Measurements from ENCODE around the gene FZD7. TPM values are rescaled to one million over a fixed set of nuclear protein-coding genes. Genes with fewer than 3 reads are reported as not detected.

The FZD7 gene
- total RNA-seq, 2 donors from 2014 or later, result 0.67 to 1.6 TPM

GRCh38 chr2:202035941-202036372 is 2.3 kb downstream of the FZD7 start:
- ATAC-seq, result no peak
- H3K36me3 Mint-ChIP-seq, result no peaks in the 10 kb centered on the region
- peaks cover 13 to 14% of the 10 kb centered on the region in 2 donors for H3K4me1 Mint-ChIP-seq (ENCODE audit: low read depth in 2 of 2)
- no peaks in the 10 kb centered on the region for H3K9me3 Mint-ChIP-seq
- no peak overlapping the region for H3K4me3 Mint-ChIP-seq
- H3K27ac Mint-ChIP-seq, result no peak overlapping the region
- no peak for DNase-seq (ENCODE audit: low spot score)
- H3K27me3 Mint-ChIP-seq, result peaks cover 30 to 36% of the 10 kb centered on the region in 2 donors

- ATAC-seq (no peak), DNase-seq (ENCODE audit: low spot score) (no peak)
- Mint-ChIP-seq H3K27me3 (peaks cover 28 to 34% of the 10 kb centered on the region in 2 donors), H3K27ac (no peak overlapping the region), H3K9me3 (no peaks in the 10 kb centered on the region), H3K4me1 (ENCODE audit: low read depth in 2 of 2) (peaks cover 13 to 14% of the 10 kb centered on the region in 2 donors), H3K4me3 (no peak overlapping the region), H3K36me3 (no peaks in the 10 kb centered on the region)
Observed at GRCh38 chr2:202036601-202037037, 3.0 kb downstream of the FZD7 start.

- DNase-seq (ENCODE audit: low spot score) (no peak), ATAC-seq (no peak)
- H3K27me3 Mint-ChIP-seq, result peaks cover 26 to 30% of the 10 kb centered on the region in 2 donors
- no peaks in the 10 kb centered on the region for H3K36me3 Mint-ChIP-seq
- no peaks in the 10 kb centered on the region for H3K9me3 Mint-ChIP-seq
- no peak overlapping the region for H3K4me3 Mint-ChIP-seq
- H3K27ac Mint-ChIP-seq, result no peak overlapping the region
- H3K4me1 Mint-ChIP-seq (ENCODE audit: low read depth in 2 of 2), result peaks cover 9 to 12% of the 10 kb centered on the region in 2 donors
Observed at GRCh38 chr2:202037086-202037485, 3.4 kb downstream of the FZD7 start.

- H3K27me3 Mint-ChIP-seq, result peaks cover 19 to 23% of the 10 kb centered on the region in 2 donors
- peaks cover 3 to 4% of the 10 kb centered on the region in 2 donors for H3K4me1 Mint-ChIP-seq (ENCODE audit: low read depth in 2 of 2)
- no peak for DNase-seq (ENCODE audit: low spot score)
- H3K4me3 Mint-ChIP-seq, result no peak overlapping the region
- H3K27ac Mint-ChIP-seq, result no peak overlapping the region
- no peaks in the 10 kb centered on the region for H3K9me3 Mint-ChIP-seq
- ATAC-seq, result no peak
- no peaks in the 10 kb centered on the region for H3K36me3 Mint-ChIP-seq
Observed at GRCh38 chr2:202038471-202039277, 5.0 kb downstream of the FZD7 start.

GRCh38 chr2:202039278-202040078 is 5.8 kb downstream of the FZD7 start:
- H3K9me3 Mint-ChIP-seq, result no peaks in the 10 kb centered on the region
- ATAC-seq (no peak), DNase-seq (ENCODE audit: low spot score) (no peak)
- peaks cover 19 to 27% of the 10 kb centered on the region in 2 donors for H3K27me3 Mint-ChIP-seq
- no peak overlapping the region for H3K4me3 Mint-ChIP-seq
- H3K27ac Mint-ChIP-seq, result no peak overlapping the region
- H3K4me1 Mint-ChIP-seq (ENCODE audit: low read depth in 2 of 2), result peaks cover 3 to 4% of the 10 kb centered on the region in 2 donors
- no peaks in the 10 kb centered on the region for H3K36me3 Mint-ChIP-seq

- H3K27ac Mint-ChIP-seq, result no peak overlapping the region
Observed at GRCh38 chr2:202040079-202040844, 6.6 kb downstream of the FZD7 start.

GRCh38 chr2:202042444-202042843 is 8.8 kb downstream of the FZD7 start:
- Mint-ChIP-seq H3K36me3 (no peaks in the 10 kb centered on the region), H3K9me3 (no peaks in the 10 kb centered on the region), H3K4me1 (ENCODE audit: low read depth in 2 of 2) (no peaks in the 10 kb centered on the region), H3K27me3 (peaks cover 29 to 37% of the 10 kb centered on the region in 2 donors), H3K27ac (no peak overlapping the region), H3K4me3 (no peak overlapping the region)
- no peak for DNase-seq (ENCODE audit: low spot score)
- ATAC-seq, result no peak

More at GRCh38 chr2:202040079-202040844, 6.6 kb downstream of the FZD7 start:
- ATAC-seq (no peak), DNase-seq (ENCODE audit: low spot score) (no peak)
- H3K36me3 Mint-ChIP-seq, result no peaks in the 10 kb centered on the region
- peaks cover 17 to 34% of the 10 kb centered on the region in 2 donors for H3K27me3 Mint-ChIP-seq
- no peaks in the 10 kb centered on the region for H3K4me1 Mint-ChIP-seq (ENCODE audit: low read depth in 2 of 2)
- H3K4me3 Mint-ChIP-seq, result no peak overlapping the region
- H3K9me3 Mint-ChIP-seq, result no peaks in the 10 kb centered on the region

GRCh38 chr2:202043475-202043874 is 9.8 kb downstream of the FZD7 start:
- Mint-ChIP-seq H3K9me3 (no peaks in the 10 kb centered on the region), H3K27me3 (peaks cover 31 to 39% of the 10 kb centered on the region in 2 donors), H3K27ac (no peak overlapping the region), H3K4me1 (ENCODE audit: low read depth in 2 of 2) (no peaks in the 10 kb centered on the region), H3K36me3 (no peaks in the 10 kb centered on the region), H3K4me3 (no peak overlapping the region)
- ATAC-seq (no peak), DNase-seq (ENCODE audit: low spot score) (no peak)

GRCh38 chr2:202044777-202045176 is 11.1 kb downstream of the FZD7 start:
- H3K9me3 Mint-ChIP-seq, result no peaks in the 10 kb centered on the region
- no peaks in the 10 kb centered on the region for H3K4me1 Mint-ChIP-seq (ENCODE audit: low read depth in 2 of 2)
- no peak overlapping the region for H3K4me3 Mint-ChIP-seq
- no peak for ATAC-seq
- no peaks in the 10 kb centered on the region for H3K36me3 Mint-ChIP-seq
- no peak for DNase-seq (ENCODE audit: low spot score)
- H3K27ac Mint-ChIP-seq, result no peak overlapping the region
- H3K27me3 Mint-ChIP-seq, result peaks cover 30 to 34% of the 10 kb centered on the region in 2 donors

GRCh38 chr2:202046572-202046971 is 12.9 kb downstream of the FZD7 start:
- DNase-seq (ENCODE audit: low spot score) (no peak), ATAC-seq (no peak)
- Mint-ChIP-seq H3K4me1 (ENCODE audit: low read depth in 2 of 2) (no peaks in the 10 kb centered on the region), H3K9me3 (no peaks in the 10 kb centered on the region), H3K4me3 (no peak overlapping the region), H3K27ac (no peak overlapping the region), H3K27me3 (peaks cover 32 to 39% of the 10 kb centered on the region in 2 donors), H3K36me3 (no peaks in the 10 kb centered on the region)

GRCh38 chr2:202049092-202049728 is 15.6 kb downstream of the FZD7 start:
- no peaks in the 10 kb centered on the region for H3K9me3 Mint-ChIP-seq
- H3K36me3 Mint-ChIP-seq, result no peaks in the 10 kb centered on the region
- peaks cover 37 to 49% of the 10 kb centered on the region in 2 donors for H3K27me3 Mint-ChIP-seq
- H3K27ac Mint-ChIP-seq, result no peak overlapping the region
- H3K4me1 Mint-ChIP-seq (ENCODE audit: low read depth in 2 of 2), result no peaks in the 10 kb centered on the region
- no peak overlapping the region for H3K4me3 Mint-ChIP-seq
- DNase-seq (ENCODE audit: low spot score) (no peak), ATAC-seq (no peak)

GRCh38 chr2:202049840-202050239 is 16.2 kb downstream of the FZD7 start:
- no peak overlapping the region for H3K4me3 Mint-ChIP-seq
- H3K36me3 Mint-ChIP-seq, result no peaks in the 10 kb centered on the region
- DNase-seq (ENCODE audit: low spot score) (no peak), ATAC-seq (no peak)
- H3K4me1 Mint-ChIP-seq (ENCODE audit: low read depth in 2 of 2), result no peaks in the 10 kb centered on the region
- H3K27me3 Mint-ChIP-seq, result peaks cover 40 to 49% of the 10 kb centered on the region in 2 donors
- no peak overlapping the region for H3K27ac Mint-ChIP-seq
- no peaks in the 10 kb centered on the region for H3K9me3 Mint-ChIP-seq

- Mint-ChIP-seq H3K9me3 (no peaks in the 10 kb centered on the region), H3K4me3 (no peak overlapping the region)
- ATAC-seq, result no peak
Observed at GRCh38 chr2:202050652-202051051, 17.0 kb downstream of the FZD7 start.

More at GRCh38 chr2:202050652-202051051, 17.0 kb downstream of the FZD7 start:
- Mint-ChIP-seq H3K36me3 (no peaks in the 10 kb centered on the region), H3K4me1 (ENCODE audit: low read depth in 2 of 2) (no peaks in the 10 kb centered on the region), H3K27me3 (peaks cover 41 to 48% of the 10 kb centered on the region in 2 donors), H3K27ac (no peak overlapping the region)
- no peak for DNase-seq (ENCODE audit: low spot score)

Data from natural killer cell treated with Interleukin-12 subunit alpha and Interleukin-12 subunit beta and Interleukin-15 and Interleukin-18, amount 100 ng/mL, for 72 hours (primary cell).